ENCODE measurements around the gene UQCRC2.
"Not testable (repeated sequence)": the region's sequence is repeated elsewhere in the genome, so short reads cannot be mapped to it uniquely, and the experiment has no call there.

Gene UQCRC2

DNA sequence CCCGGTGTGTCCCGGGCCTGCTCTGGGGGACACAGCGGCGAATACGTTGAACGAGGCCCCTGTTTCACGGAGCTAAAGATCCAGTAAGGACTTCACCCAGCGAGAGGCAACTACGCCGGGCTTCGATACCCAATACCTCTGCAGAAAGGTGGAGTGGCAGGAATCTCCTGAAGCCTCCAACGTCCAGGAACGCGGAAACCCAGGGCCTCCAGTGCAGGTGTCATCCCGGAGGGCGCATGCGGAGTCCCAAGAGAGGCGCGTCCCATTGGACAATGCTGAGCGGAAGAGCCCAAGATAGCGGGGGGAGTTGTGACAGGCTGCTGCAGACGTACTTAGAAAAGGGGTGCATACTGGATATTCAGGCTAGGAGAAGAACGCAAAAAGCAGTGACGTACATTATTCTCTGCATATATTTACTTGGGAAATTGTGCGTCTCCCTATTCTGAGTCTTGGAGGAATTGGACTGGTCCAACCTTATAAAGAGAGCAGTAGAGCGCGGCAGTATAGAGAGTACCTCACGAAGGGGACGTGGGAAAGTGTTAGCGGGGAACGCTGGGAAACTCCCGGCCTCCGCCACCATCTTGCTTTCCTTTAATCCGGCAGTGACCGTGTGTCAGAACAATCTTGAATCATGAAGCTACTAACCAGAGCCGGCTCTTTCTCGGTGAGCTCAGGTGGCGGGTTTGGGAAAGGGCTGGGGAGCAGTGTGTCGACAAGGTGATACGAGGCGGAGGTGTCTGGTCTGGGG lies at the start of gene UQCRC2:
Gene UQCRC2 (plus strand): TSS at position 569 of the 748 bp plus-strand sequence. CDS start 63 bp downstream, at position 632.
- DNase-seq: peak; percentile 91

GRCh38 chr16:21932650-21933049 lies 20.5 kb upstream of the UQCRC2 start:
- not testable (repeated sequence) for DNase-seq

DNA sequence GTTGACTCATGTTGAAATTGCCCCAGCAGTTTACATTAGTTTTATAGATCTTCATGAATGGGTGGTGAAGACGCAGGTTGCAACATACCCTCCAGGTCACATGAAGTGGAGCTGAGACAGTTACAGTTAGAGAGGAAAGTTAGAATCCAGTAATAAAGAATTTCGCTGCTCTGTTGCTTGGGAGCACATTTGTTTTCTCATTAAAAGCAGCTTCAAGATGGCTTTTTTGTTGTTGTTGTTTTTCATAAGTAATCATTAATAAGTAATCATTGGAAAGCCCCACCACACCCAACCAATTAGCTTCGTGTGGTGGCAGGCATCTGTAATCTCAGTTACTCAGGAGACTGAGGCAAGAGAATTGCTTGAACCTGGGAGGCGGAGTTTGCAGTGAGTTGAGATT lies 19.8 kb upstream of the UQCRC2 start:
- not testable (repeated sequence) for DNase-seq

- DNase-seq: not testable (repeated sequence)
Measured at GRCh38 chr16:21933790-21934189, 19.4 kb upstream of the UQCRC2 start.

DNA sequence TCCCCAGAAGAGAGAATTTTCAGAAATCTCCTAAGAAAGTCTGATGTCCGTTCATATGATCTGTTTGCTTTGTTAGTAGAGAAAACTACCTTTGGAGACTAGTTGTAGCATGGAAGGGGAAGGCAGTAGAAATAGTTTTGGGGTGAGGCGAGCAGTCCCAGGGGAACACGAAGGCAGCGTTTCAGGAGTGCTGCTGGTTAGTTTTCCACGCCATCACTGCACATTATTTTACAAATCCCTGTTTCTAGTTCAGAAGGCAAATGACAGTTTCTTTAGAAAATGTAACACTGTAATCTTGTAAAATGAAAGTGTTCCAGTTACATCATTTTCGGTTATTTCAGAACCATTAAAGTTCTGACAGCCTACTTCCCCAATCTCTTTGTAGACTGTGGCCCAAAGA lies 16.9 kb upstream of the UQCRC2 start:
- not testable (repeated sequence) for DNase-seq

DNA sequence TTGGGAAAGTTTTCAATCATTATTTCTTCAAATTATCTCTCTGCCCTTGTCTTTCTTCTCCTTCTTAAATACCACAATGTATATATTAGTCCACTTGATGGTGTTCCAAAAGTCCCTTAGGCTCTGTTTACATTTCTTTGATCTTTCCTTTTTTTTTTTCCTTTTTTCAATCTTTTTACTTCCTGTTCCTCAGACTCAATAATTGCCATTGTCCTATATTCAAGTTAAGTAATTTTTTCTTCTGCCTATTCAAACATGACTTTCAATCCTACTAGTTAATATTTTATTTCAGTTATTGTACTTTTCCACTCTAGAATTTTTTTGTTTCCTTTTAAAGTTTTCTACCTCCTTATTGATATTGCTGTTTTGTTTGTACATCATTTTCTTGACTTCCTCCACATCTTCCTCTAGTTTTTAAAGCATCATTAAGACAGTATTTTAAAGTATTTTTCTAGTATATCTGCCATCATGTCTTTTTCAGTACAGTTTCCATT lies 15.8 kb upstream of the UQCRC2 start:
- DNase-seq: no peak

DNA sequence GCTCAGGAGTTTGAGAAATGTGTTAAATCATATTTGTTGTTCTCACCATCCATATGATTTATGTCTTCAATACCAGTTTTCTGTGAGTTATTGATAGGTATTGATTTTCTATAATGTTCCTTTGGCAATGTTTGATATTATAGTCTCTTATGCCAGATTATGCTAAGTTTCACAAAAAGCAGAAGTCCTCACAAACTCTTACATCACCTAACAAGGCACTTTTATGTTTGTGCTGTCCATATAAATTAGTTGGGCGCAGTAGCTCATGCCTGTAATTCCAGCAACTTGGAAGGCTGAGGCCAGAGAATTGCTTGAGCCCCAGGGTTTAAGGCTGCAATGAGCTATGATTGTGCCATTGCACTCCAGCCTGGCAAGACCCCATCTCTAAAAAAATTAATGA lies 12.6 kb upstream of the UQCRC2 start:
- DNase-seq: no peak

- no peak for DNase-seq
Measured at GRCh38 chr16:21943571-21943970, 9.6 kb upstream of the UQCRC2 start.

GRCh38 chr16:21946889-21947635 lies 6.1 kb upstream of the UQCRC2 start:
- no peak for DNase-seq

DNA sequence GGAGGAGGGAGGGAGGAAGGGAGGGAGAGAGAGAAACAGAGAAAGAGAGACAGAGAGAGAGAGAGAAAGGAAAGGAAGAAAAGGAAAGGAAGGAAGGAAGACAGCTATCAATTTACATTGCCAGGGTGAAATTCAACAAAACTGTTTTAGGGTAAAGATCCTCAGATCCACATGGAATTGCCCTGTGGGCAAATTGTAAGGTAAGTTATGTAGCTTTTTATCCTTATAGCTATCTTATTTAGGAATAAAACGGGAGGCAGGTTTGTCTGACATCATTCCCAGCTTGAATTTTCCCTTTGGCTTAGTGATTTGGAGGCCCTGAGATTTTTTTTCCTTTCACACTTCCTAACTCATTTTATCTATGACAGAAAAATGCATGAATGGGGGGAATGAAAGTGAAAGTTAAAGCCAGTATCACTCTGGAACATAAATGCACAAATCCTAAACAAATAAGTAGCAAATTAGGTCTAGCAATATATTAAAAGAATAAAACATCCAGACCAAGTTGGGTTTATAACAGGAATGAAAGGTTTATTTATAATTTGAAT lies 3.4 kb upstream of the UQCRC2 start:
- DNase-seq: no peak

- DNase-seq: no peak
Measured at GRCh38 chr16:21950782-21951521, 2.2 kb upstream of the UQCRC2 start.

DNA sequence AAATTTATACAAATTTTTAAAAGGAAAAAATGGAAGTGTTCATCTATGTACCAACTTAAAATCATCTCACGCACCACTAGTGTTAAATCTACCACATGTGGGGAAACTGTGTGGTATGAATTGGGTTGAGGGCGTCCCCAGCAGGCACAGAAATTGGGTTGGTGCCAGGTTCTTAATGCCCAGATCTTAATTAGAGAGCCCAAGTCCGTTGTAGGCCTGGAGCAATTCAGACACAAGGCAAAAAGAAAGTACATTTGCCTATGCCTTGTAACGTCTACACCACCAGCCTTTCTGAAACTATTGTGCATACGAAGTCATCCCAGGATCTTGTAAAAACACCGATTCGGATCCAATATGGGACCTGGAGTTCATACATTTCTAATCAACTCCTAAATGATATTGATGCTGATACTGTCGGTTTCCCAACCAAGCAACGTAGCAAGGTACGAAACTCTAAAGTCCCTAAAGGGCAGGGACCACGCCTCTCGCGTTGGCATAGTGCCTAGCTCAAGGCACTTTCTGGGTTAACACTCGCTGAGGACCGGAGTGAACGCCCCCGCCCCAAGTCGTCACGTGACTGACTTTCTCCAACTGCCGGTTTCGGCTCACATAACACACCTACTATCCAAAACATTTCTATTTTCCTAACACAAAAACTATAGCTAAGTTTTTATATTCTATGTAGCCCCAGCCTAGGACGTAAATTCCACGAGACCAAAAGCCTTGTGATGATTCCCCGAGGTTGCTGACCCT lies 945 bp upstream of the UQCRC2 start:
- DNase-seq: peak; percentile 11

GRCh38 chr16:21953541-21953902 lies 361 bp downstream of the UQCRC2 start:
- DNase-seq: no peak

GRCh38 chr16:21957714-21958346 lies 4.7 kb downstream of the UQCRC2 start:
- DNase-seq: no peak

GRCh38 chr16:21959050-21959449 lies 5.9 kb downstream of the UQCRC2 start:
- no peak for DNase-seq

DNA sequence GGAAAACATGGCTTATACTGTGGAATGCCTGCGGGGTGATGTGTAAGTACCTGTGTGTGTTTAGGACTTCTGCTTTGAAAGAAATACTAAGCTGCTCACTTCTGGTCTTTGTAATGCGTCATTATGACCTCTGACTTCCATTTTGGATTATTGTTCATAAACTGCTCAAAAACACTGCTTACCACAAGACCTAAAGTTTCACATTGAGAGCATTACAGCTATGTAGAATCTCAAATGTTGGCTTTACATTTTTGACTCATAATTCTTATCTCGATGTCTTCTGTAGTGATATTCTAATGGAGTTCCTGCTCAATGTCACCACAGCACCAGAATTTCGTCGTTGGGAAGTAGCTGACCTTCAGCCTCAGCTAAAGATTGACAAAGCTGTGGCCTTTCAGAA lies 9.3 kb downstream of the UQCRC2 start:
- no peak for DNase-seq

DNA sequence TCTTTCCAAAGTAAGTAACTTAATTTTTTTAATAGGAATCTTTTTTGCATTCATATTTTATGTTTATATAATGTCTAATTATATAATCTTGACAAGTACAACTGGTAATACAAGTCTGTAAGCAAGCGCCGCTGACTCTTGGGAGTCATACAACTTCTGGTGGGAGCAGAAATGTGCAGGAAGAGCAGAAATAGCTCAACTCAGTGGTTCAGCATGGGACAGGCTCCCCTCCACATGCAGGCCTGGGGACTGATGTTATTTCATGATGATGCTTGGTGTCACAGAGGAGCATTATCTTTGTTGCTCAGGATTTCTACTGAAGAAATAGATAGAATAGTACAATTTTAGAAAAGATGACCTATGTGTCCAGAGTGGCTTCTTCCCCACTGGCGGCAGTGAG lies 10.7 kb downstream of the UQCRC2 start:
- DNase-seq: no peak

GRCh38 chr16:21964353-21964752 lies 11.2 kb downstream of the UQCRC2 start:
- DNase-seq: no peak

- DNase-seq: no peak
Measured at GRCh38 chr16:21971856-21972255, 18.7 kb downstream of the UQCRC2 start.

DNA sequence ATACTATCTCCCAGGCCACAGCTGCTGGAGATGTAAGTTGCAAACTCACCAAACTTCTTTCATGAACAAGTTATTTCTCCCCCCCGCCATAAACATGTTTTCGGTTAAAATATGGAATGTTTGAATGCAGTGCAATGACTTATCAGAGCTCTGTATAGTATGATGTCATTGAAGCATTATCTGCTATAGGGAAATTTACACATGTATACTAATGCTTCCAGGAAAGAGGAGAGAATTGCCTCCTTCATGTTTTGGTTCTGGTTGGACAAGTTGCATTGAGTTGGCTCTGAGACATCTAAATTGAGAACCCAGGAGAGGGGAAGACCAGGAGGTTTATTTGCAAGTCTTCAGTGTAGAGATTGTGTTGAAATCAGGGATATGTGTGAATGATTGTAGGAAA lies 20.8 kb downstream of the UQCRC2 start:
- no peak for DNase-seq

DNA sequence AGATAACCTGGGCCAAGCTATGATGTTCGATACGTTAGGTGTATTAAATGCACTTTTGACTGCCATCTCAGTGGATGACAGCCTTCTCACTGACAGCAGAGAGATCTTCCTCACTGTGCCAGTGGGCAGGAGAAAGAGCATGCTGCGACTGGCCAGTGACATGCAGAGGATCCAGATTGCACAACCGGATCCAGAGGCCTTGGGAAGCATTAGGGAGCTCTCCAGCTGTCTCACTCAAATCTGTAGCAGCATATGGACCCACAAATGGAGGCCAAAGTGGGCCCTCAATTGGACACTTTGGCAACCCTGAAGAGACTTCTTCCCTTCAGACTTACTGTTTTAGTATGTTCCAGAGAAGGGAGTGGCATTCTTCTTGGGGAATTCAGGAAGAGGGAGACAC lies 26.9 kb downstream of the UQCRC2 start:
- no peak for DNase-seq

- no peak for DNase-seq
Measured at GRCh38 chr16:21982108-21982507, 28.9 kb downstream of the UQCRC2 start.
